ENCODE results near the gene LRRC61.
"Not testable (repeated sequence)": the region's sequence is repeated elsewhere in the genome, so short reads cannot be mapped to it uniquely, and the experiment has no call there.

- not testable (repeated sequence) for TF ChIP-seq JUNB (IDR thresholded peaks at IDR 0.05; ENCODE audit: unreplicated experiment); CTCF (conservative IDR thresholded peaks at IDR 0.05; ENCODE audit: low read depth in 2 of 2); EZH2phosphoT487 (IDR thresholded peaks at IDR 0.05; ENCODE audit: unreplicated experiment); ETS1 (IDR thresholded peaks at IDR 0.05); POLR2AphosphoS5 (IDR thresholded peaks at IDR 0.05; ENCODE audit: low read depth); CREB1 (CRISPR knock-in tag; IDR thresholded peaks at IDR 0.05; ENCODE audit: low read depth); ZNF114 (CRISPR knock-in tag; IDR thresholded peaks at IDR 0.05)
Observed at GRCh38 chr7:150281681-150282403, 41.3 kb upstream of the LRRC61 start.
